ENCODE measurements around the gene ELOF1.

GRCh38 chr19:11540645-11541044 is 18.4 kb downstream of the ELOF1 start:
- TF ChIP-seq SMC3 (IDR thresholded peaks at IDR 0.05; ENCODE audit: low read depth, low read length): no peak
- TF ChIP-seq CTCF (conservative IDR thresholded peaks at IDR 0.05; ENCODE audit: low read depth, low read length): no peak
- no peak for TF ChIP-seq POLR2A (IDR thresholded peaks at IDR 0.05; ENCODE audit: low read depth, low read length)
- TF ChIP-seq FOS (IDR thresholded peaks at IDR 0.05; ENCODE audit: low read depth, low read length): no peak
- no peak for TF ChIP-seq RFX5 (IDR thresholded peaks at IDR 0.05; ENCODE audit: low read depth, low read length)
- no peak for TF ChIP-seq CHD1 (IDR thresholded peaks at IDR 0.05; ENCODE audit: low read depth, low read length)
- no peak for TF ChIP-seq RAD21 (IDR thresholded peaks at IDR 0.05; ENCODE audit: low read length)
- no peak for TF ChIP-seq ELK1 (IDR thresholded peaks at IDR 0.05; ENCODE audit: borderline replicate concordance, low read depth, low read length)
- no peak for TF ChIP-seq BHLHE40 (IDR thresholded peaks at IDR 0.05; ENCODE audit: low read depth, low read length)
